ENCODE results near the gene ADAMTS14.

DNA sequence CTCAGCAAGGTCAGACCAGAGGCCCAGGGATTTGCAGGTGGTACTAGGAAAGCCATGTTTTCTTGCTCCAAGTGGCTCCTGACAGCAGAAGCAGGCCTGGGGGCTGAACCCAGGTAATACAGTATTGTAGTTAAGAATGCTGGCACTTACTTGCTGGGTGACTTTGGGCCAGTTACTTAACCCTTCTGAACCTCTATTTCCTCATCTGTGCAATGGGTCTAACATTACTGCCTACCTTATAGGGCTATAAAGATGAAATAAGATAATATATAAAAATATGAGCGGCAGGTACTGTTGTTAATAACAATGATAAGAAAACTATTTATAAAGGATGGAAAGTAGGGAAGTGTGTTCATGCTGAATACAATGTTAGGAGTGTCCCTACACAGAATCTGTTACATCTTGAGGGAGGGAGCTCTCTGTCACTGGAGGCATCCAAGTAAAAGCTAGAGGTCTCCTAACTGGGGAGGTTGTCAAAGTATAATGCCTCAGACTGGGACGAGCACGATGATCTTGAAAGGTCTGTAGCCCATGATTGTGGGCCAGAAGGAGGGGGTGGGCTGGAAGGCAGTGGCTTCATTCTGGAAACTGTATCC lies 26.9 kb downstream of the ADAMTS14 start:
- TF ChIP-seq, protein P1, sequence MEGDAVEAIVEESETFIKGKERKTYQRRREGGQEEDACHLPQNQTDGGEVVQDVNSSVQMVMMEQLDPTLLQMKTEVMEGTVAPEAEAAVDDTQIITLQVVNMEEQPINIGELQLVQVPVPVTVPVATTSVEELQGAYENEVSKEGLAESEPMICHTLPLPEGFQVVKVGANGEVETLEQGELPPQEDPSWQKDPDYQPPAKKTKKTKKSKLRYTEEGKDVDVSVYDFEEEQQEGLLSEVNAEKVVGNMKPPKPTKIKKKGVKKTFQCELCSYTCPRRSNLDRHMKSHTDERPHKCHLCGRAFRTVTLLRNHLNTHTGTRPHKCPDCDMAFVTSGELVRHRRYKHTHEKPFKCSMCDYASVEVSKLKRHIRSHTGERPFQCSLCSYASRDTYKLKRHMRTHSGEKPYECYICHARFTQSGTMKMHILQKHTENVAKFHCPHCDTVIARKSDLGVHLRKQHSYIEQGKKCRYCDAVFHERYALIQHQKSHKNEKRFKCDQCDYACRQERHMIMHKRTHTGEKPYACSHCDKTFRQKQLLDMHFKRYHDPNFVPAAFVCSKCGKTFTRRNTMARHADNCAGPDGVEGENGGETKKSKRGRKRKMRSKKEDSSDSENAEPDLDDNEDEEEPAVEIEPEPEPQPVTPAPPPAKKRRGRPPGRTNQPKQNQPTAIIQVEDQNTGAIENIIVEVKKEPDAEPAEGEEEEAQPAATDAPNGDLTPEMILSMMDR (IDR thresholded peaks at IDR 0.05): no peak
- no peak for TF ChIP-seq POLR2A (IDR thresholded peaks at IDR 0.05)

Data from adrenal gland (tissue), 5 donors.